ENCODE results near the gene MCM7. TPM values are rescaled to one million over a fixed set of nuclear protein-coding genes. Genes with fewer than 3 reads are reported as not detected.

MCM7 gene
- total RNA-seq, 4 donors from 2014 or later: 30.3 to 72.6 (median 38.7) TPM

- intact Hi-C loops (cut with DNase I; ENCODE audit: low total_unique reads): no loop called here
- H3K27ac ChIP-seq: no peak overlapping the region
- no peak for DNase-seq
- no peaks in the 10 kb centered on the region for H3K9me3 ChIP-seq
- H3K36me3 ChIP-seq: peaks cover 0 to 22% (median 8%) of the 10 kb centered on the region in 4 donors
- no peak overlapping the region for H3K4me3 ChIP-seq
- 80 to 83% methylated on average over 4 to 5 of the region's 5 CpGs for WGBS, 2 donors (ENCODE audit: low coverage in 1 of 2)
- H3K4me1 ChIP-seq: no peaks in the 10 kb centered on the region
- in situ Hi-C loops (cut with MboI; ENCODE audit: low pct_ligation_motif_present in 1 of 4, low pct_unique_long_range_greater_than_20kb in 1 of 4, low sequenced_read_pairs in 3 of 4): loop anchor here in 3 of 4 donors (10.0 to 25.0 kb wide), 2 partner anchors 64 to 147 kb away; partner anchors contain the start of gene TRIM4 (in 3 of the 3)
- no peaks in the 10 kb centered on the region for H3K27me3 ChIP-seq
- TF ChIP-seq, protein P1, sequence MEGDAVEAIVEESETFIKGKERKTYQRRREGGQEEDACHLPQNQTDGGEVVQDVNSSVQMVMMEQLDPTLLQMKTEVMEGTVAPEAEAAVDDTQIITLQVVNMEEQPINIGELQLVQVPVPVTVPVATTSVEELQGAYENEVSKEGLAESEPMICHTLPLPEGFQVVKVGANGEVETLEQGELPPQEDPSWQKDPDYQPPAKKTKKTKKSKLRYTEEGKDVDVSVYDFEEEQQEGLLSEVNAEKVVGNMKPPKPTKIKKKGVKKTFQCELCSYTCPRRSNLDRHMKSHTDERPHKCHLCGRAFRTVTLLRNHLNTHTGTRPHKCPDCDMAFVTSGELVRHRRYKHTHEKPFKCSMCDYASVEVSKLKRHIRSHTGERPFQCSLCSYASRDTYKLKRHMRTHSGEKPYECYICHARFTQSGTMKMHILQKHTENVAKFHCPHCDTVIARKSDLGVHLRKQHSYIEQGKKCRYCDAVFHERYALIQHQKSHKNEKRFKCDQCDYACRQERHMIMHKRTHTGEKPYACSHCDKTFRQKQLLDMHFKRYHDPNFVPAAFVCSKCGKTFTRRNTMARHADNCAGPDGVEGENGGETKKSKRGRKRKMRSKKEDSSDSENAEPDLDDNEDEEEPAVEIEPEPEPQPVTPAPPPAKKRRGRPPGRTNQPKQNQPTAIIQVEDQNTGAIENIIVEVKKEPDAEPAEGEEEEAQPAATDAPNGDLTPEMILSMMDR (IDR thresholded peaks at IDR 0.05): no peak
- TF ChIP-seq POLR2A (IDR thresholded peaks at IDR 0.05) (no peak), EP300 (IDR thresholded peaks at IDR 0.05; ENCODE audit: low read depth) (no peak)
Measured at GRCh38 chr7:100059251-100059739, 41.9 kb downstream of the MCM7 start.

GRCh38 chr7:100057006-100057405 is 44.2 kb downstream of the MCM7 start:
- in situ Hi-C loops (cut with MboI; ENCODE audit: low pct_ligation_motif_present in 1 of 4, low pct_unique_long_range_greater_than_20kb in 1 of 4, low sequenced_read_pairs in 3 of 4) (loop anchor here in 3 of 4 donors (10.0 to 25.0 kb wide), 2 partner anchors 62 to 145 kb away; partner anchors contain the start of gene TRIM4 (in 3 of the 3)), intact Hi-C loops (cut with DNase I; ENCODE audit: low total_unique reads) (no loop called here)
- Histone ChIP-seq H3K4me3 (no peak overlapping the region), H3K4me1 (peaks cover 0 to 14% (median 0%) of the 10 kb centered on the region in 4 donors), H3K36me3 (peaks cover 0 to 22% (median 7%) of the 10 kb centered on the region in 4 donors), H3K27me3 (no peaks in the 10 kb centered on the region), H3K9me3 (no peaks in the 10 kb centered on the region), H3K27ac (no peak overlapping the region)
- TF ChIP-seq POLR2A (IDR thresholded peaks at IDR 0.05) (no peak), POLR2AphosphoS5 (IDR thresholded peaks at IDR 0.05) (no peak), EP300 (IDR thresholded peaks at IDR 0.05; ENCODE audit: low read depth) (no peak)
- TF ChIP-seq, protein P1 (IDR thresholded peaks at IDR 0.05): no peak
- no peak for DNase-seq
- WGBS, 2 donors (ENCODE audit: low coverage in 1 of 2): 96% methylated on average over 10 of the region's 10 CpGs; no CpG with 5 or more reads in 1 of the 2 donors

GRCh38 chr7:100053215-100053614 is 48.0 kb downstream of the MCM7 start:
- no peaks in the 10 kb centered on the region for H3K9me3 ChIP-seq
- TF ChIP-seq POLR2A (IDR thresholded peaks at IDR 0.05): no peak
- TF ChIP-seq, protein P1 (IDR thresholded peaks at IDR 0.05): peak in 4 of 5 experiments; percentile 20 to 73 (median 44)
- intact Hi-C loops (cut with DNase I; ENCODE audit: low total_unique reads): no loop called here
- peaks cover 7 to 32% (median 15%) of the 10 kb centered on the region in 4 donors for H3K4me1 ChIP-seq
- no peaks in the 10 kb centered on the region for H3K27me3 ChIP-seq
- H3K36me3 ChIP-seq: peaks cover 0 to 14% (median 7%) of the 10 kb centered on the region in 4 donors
- DNase-seq: peak; percentile 46
- peak overlapping the region in 1 of 4 donors; percentile 13 for H3K27ac ChIP-seq
- in situ Hi-C loops (cut with MboI; ENCODE audit: low pct_ligation_motif_present in 1 of 4, low pct_unique_long_range_greater_than_20kb in 1 of 4, low sequenced_read_pairs in 3 of 4): loop anchor here in 3 of 4 donors (10.0 to 25.0 kb wide), 2 partner anchors 58 to 141 kb away; partner anchors contain the start of gene TRIM4 (in 3 of the 3)
- WGBS, 2 donors (ENCODE audit: low coverage in 1 of 2): 30 to 50% methylated on average over 2 to 3 of the region's 3 CpGs
- H3K4me3 ChIP-seq: no peak overlapping the region

- no peak for DNase-seq
- H3K36me3 ChIP-seq: no peaks in the 10 kb centered on the region
- WGBS, 2 donors (ENCODE audit: low coverage in 1 of 2): 89 to 95% methylated on average over 2 to 3 of the region's 3 CpGs
- no peaks in the 10 kb centered on the region for H3K9me3 ChIP-seq
- peaks cover 7 to 32% (median 15%) of the 10 kb centered on the region in 4 donors for H3K4me1 ChIP-seq
- in situ Hi-C loops (cut with MboI; ENCODE audit: low pct_ligation_motif_present in 1 of 4, low pct_unique_long_range_greater_than_20kb in 1 of 4, low sequenced_read_pairs in 3 of 4) (loop anchor here in 3 of 4 donors (10.0 to 25.0 kb wide), 2 partner anchors 57 to 139 kb away; partner anchors contain the start of gene TRIM4 (in 3 of the 3)), intact Hi-C loops (cut with DNase I; ENCODE audit: low total_unique reads) (no loop called here)
- no peaks in the 10 kb centered on the region for H3K27me3 ChIP-seq
- no peak overlapping the region for H3K4me3 ChIP-seq
- TF ChIP-seq POLR2A (IDR thresholded peaks at IDR 0.05): no peak
- H3K27ac ChIP-seq: no peak overlapping the region
Measured at GRCh38 chr7:100051611-100052010, 49.6 kb downstream of the MCM7 start.
